SK-N-SH (cell line): Measurements from ENCODE around the gene ICAM5. TPM values are rescaled to one million over a fixed set of nuclear protein-coding genes. Genes with fewer than 3 reads are reported as not detected.

Experiments
- CTCF ChIA-PET: fragments of 300-600, 350-600 bp; formaldehyde crosslinking; extraction: SDS; loops from one replicate; lab custom pipeline; 2021; lab: Yijun Ruan, JAX
- POLR2A ChIA-PET: fragments of 350-600 bp; sonication (Branson Sonifier 250); formaldehyde crosslinking; extraction: SDS; loops from one replicate; lab custom pipeline; 2020; ENCODE audit warnings: antibody characterized with exemption, inconsistent platforms; lab: Yijun Ruan, JAX
- DNase-seq: peaks from one replicate; pipeline ENCODE4 v3.0.0; 2012
- H2AFZ ChIP-seq: fragments of 200-600 bp; sonication (generic); 2 replicates; pipeline ENCODE4 v1.8.1; 2016; ENCODE audit warnings: antibody characterized with exemption, mild to moderate bottlenecking, low read depth
- H3F3A ChIP-seq: fragments of 200-600 bp; sonication (generic); replicated peaks from 2 replicates; pipeline ENCODE3; 2016; ENCODE audit warnings: antibody characterized with exemption, mild to moderate bottlenecking; ENCODE audit not compliant: insufficient read depth
- H3K27ac ChIP-seq, 2 experiments: fragments of 200-500 bp in 1 of 2; fragments of 200-600 bp in 1 of 2; sonication (Bioruptor generic) in 1 of 2; sonication (generic), shearing (Covaris generic) in 1 of 2; 2 replicates each; pipeline versions ENCODE4 v1.5.1 to v1.6.1; 2014 to 2016; ENCODE audit warnings: low read depth in 2 of 2, inconsistent platforms in 1 of 2, low read length in 1 of 2, mild to moderate bottlenecking in 1 of 2, mixed read lengths in 1 of 2
- H3K27me3 ChIP-seq: fragments of 200-600 bp; sonication (generic), shearing (Covaris generic); 2 replicates; pipeline ENCODE4 v1.6.1; 2016; ENCODE audit warnings: mixed run types; ENCODE audit not compliant: insufficient read depth
- H3K36me3 ChIP-seq, 2 experiments: fragments of 200-500 bp in 1 of 2; fragments of 200-600 bp in 1 of 2; sonication (Bioruptor generic) in 1 of 2; sonication (generic) in 1 of 2; replicated peaks in 1 of 2; 2 replicates each; pipeline versions ENCODE3 to v1.5.1; 2014 to 2016; ENCODE audit warnings: low read length in 1 of 2, mild to moderate bottlenecking in 1 of 2; ENCODE audit not compliant: insufficient read depth in 2 of 2, control insufficient read depth in 1 of 2
- H3K4me1 ChIP-seq, 2 experiments: fragments of 200-500 bp in 1 of 2; fragments of 200-600 bp in 1 of 2; sonication (Bioruptor generic) in 1 of 2; sonication (generic), shearing (Covaris generic) in 1 of 2; 2 replicates each; pipeline versions ENCODE4 v1.5.1 to v1.6.1; 2014 to 2016; ENCODE audit warnings: low read depth in 1 of 2, low read length in 1 of 2, mixed run types in 1 of 2; ENCODE audit not compliant: insufficient read depth in 2 of 2, control insufficient read depth in 1 of 2
- H3K4me2 ChIP-seq: fragments of 200-600 bp; sonication (generic), shearing (Covaris generic); 2 replicates; pipeline ENCODE4 v1.6.1; 2017; ENCODE audit warnings: mixed run types
- H3K4me3 ChIP-seq, 2 experiments: fragments of 200-500 bp in 1 of 2; fragments of 200-600 bp in 1 of 2; sonication (Bioruptor generic) in 1 of 2; sonication (generic), shearing (Covaris generic) in 1 of 2; 2 replicates each; pipeline versions ENCODE4 v1.5.1 to v1.8.1; 2014 to 2016; ENCODE audit warnings: low read depth in 2 of 2, inconsistent platforms in 1 of 2, low read length in 1 of 2, mild to moderate bottlenecking in 1 of 2, mixed read lengths in 1 of 2, moderate library complexity in 1 of 2
- H3K79me2 ChIP-seq: fragments of 200-600 bp; sonication (generic); 2 replicates; pipeline ENCODE4 v1.8.1; 2017; ENCODE audit warnings: mild to moderate bottlenecking; ENCODE audit not compliant: insufficient read depth
- H3K9ac ChIP-seq: fragments of 200-600 bp; sonication (generic); 2 replicates; pipeline ENCODE4 v1.6.1; 2017; ENCODE audit warnings: mixed run types
- H3K9me2 ChIP-seq: fragments of 200-600 bp; sonication (generic); 2 replicates; pipeline ENCODE4 v1.6.1; 2017; ENCODE audit warnings: mixed run types
- H3K9me3 ChIP-seq: fragments of 200-600 bp; sonication (generic); 2 replicates; pipeline ENCODE4 v1.6.1; 2017; ENCODE audit warnings: mixed run types, mild to moderate bottlenecking, moderate library complexity
- H4K20me1 ChIP-seq: fragments of 200-600 bp; sonication (generic); 2 replicates; pipeline ENCODE4 v1.6.1; 2017; ENCODE audit warnings: mild to moderate bottlenecking, mixed run types; ENCODE audit not compliant: insufficient read depth
- CHD2 ChIP-seq: fragments of 150-350 bp; IDR thresholded peaks from 2 replicates; pipeline ENCODE4 v1.6.1; 2018; ENCODE audit warnings: low read length; ENCODE audit not compliant: partially characterized antibody
- CTCF ChIP-seq: fragments of 200-600 bp; sonication (generic); IDR thresholded peaks from 2 replicates; pipeline ENCODE4 v1.6.1; 2017; ENCODE audit warnings: antibody characterized with exemption, mild to moderate bottlenecking, moderate library complexity
- FOXM1 ChIP-seq: IDR thresholded peaks from 2 replicates; pipeline ENCODE4 v1.4.0; 2012; ENCODE audit warnings: low read depth, mild to moderate bottlenecking
- IRF3 ChIP-seq: fragments of 150-350 bp; IDR thresholded peaks from 2 replicates; pipeline ENCODE4 v1.6.1; 2016; ENCODE audit warnings: mild to moderate bottlenecking, low read depth, low read length
- MEF2A ChIP-seq: IDR thresholded peaks from 2 replicates; pipeline ENCODE4 v1.4.0; 2012; ENCODE audit warnings: low read depth, borderline replicate concordance
- MXI1 ChIP-seq: IDR thresholded peaks from 2 replicates; pipeline ENCODE4 v1.6.1; 2012; ENCODE audit warnings: mild to moderate bottlenecking, low read depth, low read length, improper control_type of control experiment
- PBX3 ChIP-seq: IDR thresholded peaks from 2 replicates; pipeline ENCODE4; 2012
- POLR2AphosphoS5 ChIP-seq: IDR thresholded peaks from 2 replicates; pipeline ENCODE4 v1.6.1; 2012; ENCODE audit warnings: low read depth, low read length
- RAD21 ChIP-seq: IDR thresholded peaks from 2 replicates; pipeline ENCODE4 v1.6.1; 2012; ENCODE audit warnings: mild to moderate bottlenecking, low read length
- RFX5 ChIP-seq: IDR thresholded peaks from 2 replicates; pipeline ENCODE4 v1.6.1; 2012; ENCODE audit warnings: mild to moderate bottlenecking, improper control_type of control experiment, low read length
- RXRA ChIP-seq: IDR thresholded peaks from 2 replicates; pipeline ENCODE4 v1.4.0; 2012; ENCODE audit warnings: low read depth, mild to moderate bottlenecking, borderline replicate concordance
- SIN3A ChIP-seq: IDR thresholded peaks from 2 replicates; pipeline ENCODE4 v1.6.1; 2012; ENCODE audit warnings: low read depth, mild to moderate bottlenecking, low read length, moderate library complexity, borderline replicate concordance
- SMC3 ChIP-seq: IDR thresholded peaks from 2 replicates; pipeline ENCODE4 v1.6.1; 2012; ENCODE audit warnings: low read depth, low read length, improper control_type of control experiment
- TCF12 ChIP-seq: IDR thresholded peaks from 2 replicates; pipeline ENCODE4 v1.4.0; 2012
- YY1 ChIP-seq: IDR thresholded peaks from 2 replicates; pipeline ENCODE4 v1.4.0; 2012; ENCODE audit warnings: low read depth, mild to moderate bottlenecking
- WGBS: methylation state at CpG from one replicate; pipeline ENCODE4 v1.1.6; 2017; ENCODE audit warnings: low lambda C conversion rate; 5-methylcytosine and 5-hydroxymethylcytosine counted together
- polyA plus RNA-seq, 3 experiments: library from polyadenylated mRNA; depleted of rRNA; stranded (reverse); fragments of >200 nt; gene quantifications; 2 replicates each; pipeline ENCODE4 v1.2.3, GENCODE V29; 2012

Gene ICAM5
- polyA plus RNA-seq, 1 of the 3 experiments (the other 2 are of a cell fraction) = 5.2 TPM

GRCh38 chr19:10268071-10268470 is 21.7 kb upstream of the ICAM5 start:
- ChIA-PET POLR2A (no interaction called here), CTCF (interaction anchor here (0.8 to 17.2 kb wide), 8 partner anchors 9 to 155 kb away, joined by 3 to 596 read pairs (median 35); partner anchors contain the start of genes CDC37, ICAM4, ICAM5 and TYK2)
- Histone ChIP-seq H2AFZ (no peak overlapping the region), H3K27me3 (no peaks in the 10 kb centered on the region), H3K36me3 (no peaks in the 10 kb centered on the region), H3K9me3 (no peaks in the 10 kb centered on the region), H3K9me2 (no peaks in the 10 kb centered on the region), H3K4me1 (peaks cover 0 to 4% of the 10 kb centered on the region in 2 experiments; a peak in 2 of 4 replicates), H3K27ac (no peak overlapping the region), H4K20me1 (no peaks in the 10 kb centered on the region), H3K4me2 (no peak overlapping the region), H3K9ac (no peak overlapping the region), H3F3A (peaks cover 2% of the 10 kb centered on the region)
- no peak for DNase-seq
- 83% methylated on average over 3 of the region's 6 CpGs for WGBS
- TF ChIP-seq FOXM1 (no peak), PBX3 (no peak), MXI1 (no peak), CHD2 (no peak), SIN3A (no peak), YY1 (no peak), RXRA (no peak), SMC3 (no peak), RFX5 (no peak), POLR2AphosphoS5 (no peak), IRF3 (no peak)
- TF ChIP-seq, all 33 proteins: peak for 0
- Histone ChIP-seq H3K4me3 (no peak overlapping the region), H3K79me2 (no peaks in the 10 kb centered on the region)

GRCh38 chr19:10269333-10270179 is 20.2 kb upstream of the ICAM5 start:
- Histone ChIP-seq H3K4me3 (peak overlapping the region; percentile 23 to 24; a peak in 3 of 4 replicates), H2AFZ (peak overlapping the region; percentile 72; the same call in 1 of the 2 replicates), H3K9me2 (no peaks in the 10 kb centered on the region), H3F3A (peaks cover 2% of the 10 kb centered on the region), H3K9me3 (no peaks in the 10 kb centered on the region), H3K9ac (no peak overlapping the region), H3K4me2 (peak overlapping the region; percentile 59), H3K36me3 (no peaks in the 10 kb centered on the region), H3K79me2 (no peaks in the 10 kb centered on the region), H3K27ac (no peak overlapping the region), H3K27me3 (no peaks in the 10 kb centered on the region), H3K4me1 (peaks cover 0 to 4% of the 10 kb centered on the region in 2 experiments; a peak in 2 of 4 replicates), H4K20me1 (no peaks in the 10 kb centered on the region)
- TF ChIP-seq TCF12 = no peak; the same call in 1 of the 2 replicates
- peak; percentile 93 for TF ChIP-seq RAD21
- TF ChIP-seq MEF2A = no peak
- peak; percentile 93 for TF ChIP-seq CTCF
- TF ChIP-seq SMC3 = peak; percentile 90
- POLR2A ChIA-PET = interaction anchor here (1.3 to 1.4 kb wide), 2 partner anchors 11 to 119 kb away, joined by 4 to 10 read pairs; no protein-coding TSS in a partner anchor
- peak; percentile 91 for DNase-seq
- CTCF ChIA-PET = interaction anchor here (0.6 to 17.2 kb wide), 26 partner anchors 11 to 183 kb away, joined by 3 to 596 read pairs (median 4); partner anchors contain the start of genes CDC37, FDX2, ICAM4 and ICAM5
- 12% methylated on average over 27 of the region's 59 CpGs for WGBS
